Endothelial cell of umbilical vein (primary cell): ENCODE data around the gene RALGAPB. TPM values are rescaled to one million over a fixed set of nuclear protein-coding genes. Genes with fewer than 3 reads are reported as not detected.
A peak's percentile ranks its signal among the peaks of the same experiment; 100 is the strongest.

ENCODE experiments used
- BruUV-seq: library from RNA; stranded (reverse); fragments of 400-500 nt; replicated peaks from 2 replicates; lab custom pipeline; 2021; lab: Mats Ljungman, UMichigan
- CTCF ChIA-PET: fragments of 300-600, 350-600 bp; sonication (Branson Sonifier 250); formaldehyde crosslinking; loops from one replicate; lab custom pipeline; 2021; ENCODE audit warnings: antibody characterized with exemption, inconsistent platforms; lab: Charles Lee
- POLR2A ChIA-PET: fragments of 300-600, 350-600 bp; sonication (Branson Sonifier 250); formaldehyde crosslinking; loops from one replicate; lab custom pipeline; 2021; ENCODE audit warnings: antibody characterized with exemption, inconsistent platforms; lab: Charles Lee
- DNase-seq: peaks from one replicate; pipeline ENCODE4 v3.0.0-alpha.2; 2011; ENCODE audit warnings: low read depth, low spot score
- FAIRE-seq: peaks from 2 replicates; lab custom pipeline; 2011; peaks lifted over from hg19 to GRCh38; lab: Jason Lieb, UNC
- H2AFZ ChIP-seq: 2 replicates; pipeline ENCODE4 v1.6.0; 2012; ENCODE audit warnings: low read depth, low read length, control low read depth, inconsistent platforms
- H3K27ac ChIP-seq: 2 replicates; pipeline ENCODE4 v1.5.1; 2011; ENCODE audit warnings: low read depth, mild to moderate bottlenecking, control low read depth, low read length, moderate library complexity; ENCODE audit not compliant: insufficient read depth
- H3K27me3 ChIP-seq, 2 experiments: 2 replicates each; pipeline versions ENCODE4 v1.6.0 to v1.6.1; 2011; ENCODE audit warnings: low read length in 2 of 2, mixed read lengths in 1 of 2; ENCODE audit not compliant: control insufficient read depth in 2 of 2, insufficient read depth in 2 of 2
- H3K36me3 ChIP-seq, 2 experiments: 2 replicates in 1 of 2; 3 replicates in 1 of 2; pipeline ENCODE4 v1.5.1; 2011; ENCODE audit warnings: low read length in 2 of 2, mild to moderate bottlenecking in 1 of 2, moderate library complexity in 1 of 2; ENCODE audit not compliant: control insufficient read depth in 2 of 2, insufficient read depth in 2 of 2; ENCODE audit errors: extremely low read depth in 1 of 2
- H3K4me1 ChIP-seq: 3 replicates; pipeline ENCODE4 v1.5.1; 2011; ENCODE audit warnings: mild to moderate bottlenecking, low read length; ENCODE audit not compliant: control insufficient read depth, insufficient read depth; ENCODE audit errors: extremely low read depth
- H3K4me2 ChIP-seq: 2 replicates; pipeline ENCODE4 v1.6.1; 2011; ENCODE audit warnings: low read length, control low read depth, mixed read lengths; ENCODE audit not compliant: insufficient read depth
- H3K4me3 ChIP-seq, 3 experiments: fragments of 200-600 bp in 1 of 3; sonication (generic), shearing (Covaris generic) in 1 of 3; replicated peaks in 1 of 3; 2 replicates each; pipeline ENCODE4 v1.5.1; 2011 to 2016; ENCODE audit warnings: control low read depth in 3 of 3, low read length in 3 of 3, mild to moderate bottlenecking in 2 of 3, inconsistent platforms in 1 of 3, low read depth in 1 of 3, moderate library complexity in 1 of 3; ENCODE audit not compliant: insufficient read depth in 1 of 3
- H3K79me2 ChIP-seq: 2 replicates; pipeline ENCODE4 v1.6.0; 2012; ENCODE audit warnings: low read length, inconsistent platforms; ENCODE audit not compliant: control insufficient read depth, insufficient read depth
- H3K9ac ChIP-seq: replicated peaks from 2 replicates; pipeline ENCODE3; 2011; ENCODE audit warnings: low read length, control low read depth; ENCODE audit not compliant: insufficient read depth; ENCODE audit errors: extremely low read depth
- H3K9me1 ChIP-seq: replicated peaks from 3 replicates; pipeline ENCODE4 v1.6.0; 2011; ENCODE audit warnings: mild to moderate bottlenecking, low read length; ENCODE audit not compliant: control insufficient read depth, insufficient read depth; ENCODE audit errors: extremely low read depth
- H3K9me3 ChIP-seq: replicated peaks from 2 replicates; pipeline ENCODE4 v1.5.1; 2012; ENCODE audit warnings: low read length, inconsistent platforms; ENCODE audit not compliant: control insufficient read depth, insufficient read depth
- H4K20me1 ChIP-seq: replicated peaks from 2 replicates; pipeline ENCODE3; 2011; ENCODE audit warnings: mild to moderate bottlenecking, low read length; ENCODE audit not compliant: control insufficient read depth, insufficient read depth; ENCODE audit errors: extremely low read depth
- EZH2 ChIP-seq: IDR thresholded peaks from 2 replicates; pipeline ENCODE4 v1.6.1; 2012; ENCODE audit warnings: borderline replicate concordance, low read depth, mild to moderate bottlenecking, moderate library complexity, low read length, inconsistent platforms; ENCODE audit not compliant: severe bottlenecking
- FOS ChIP-seq: IDR thresholded peaks from 2 replicates; pipeline ENCODE4 v1.6.1; 2011; ENCODE audit warnings: mild to moderate bottlenecking, low read length, moderate library complexity, borderline replicate concordance; ENCODE audit not compliant: insufficient read depth
- GATA2 ChIP-seq: IDR thresholded peaks from 2 replicates; pipeline ENCODE4 v1.7.0; 2011; ENCODE audit warnings: low read depth, mild to moderate bottlenecking, moderate library complexity, mixed read lengths, low read length; ENCODE audit not compliant: insufficient read length, insufficient read depth
- JUN ChIP-seq: IDR thresholded peaks from 2 replicates; pipeline ENCODE4 v1.6.1; 2011; ENCODE audit warnings: borderline replicate concordance, low read depth; ENCODE audit not compliant: insufficient read length, insufficient read depth
- MAX ChIP-seq: IDR thresholded peaks from 2 replicates; pipeline ENCODE4 v1.6.1; 2011; ENCODE audit not compliant: insufficient read depth, insufficient read length
- MYC ChIP-seq: IDR thresholded peaks from one replicate; pipeline ENCODE4 v1.6.1; 2011; ENCODE audit warnings: mild to moderate bottlenecking, low read depth, low read length
- POLR2A ChIP-seq: IDR thresholded peaks from 2 replicates; pipeline ENCODE4 v1.6.1; 2012; ENCODE audit warnings: low read depth, mild to moderate bottlenecking, control low read depth, low read length
- POLR2AphosphoS5 ChIP-seq: IDR thresholded peaks from 2 replicates; pipeline ENCODE4 v1.6.1; 2012; ENCODE audit warnings: low read depth, mild to moderate bottlenecking, control low read depth, low read length, moderate library complexity; ENCODE audit not compliant: insufficient read depth
- dilution Hi-C: fragments of 300-500 bp; cut with MboI; formaldehyde crosslinking; loops from one replicate; pipeline ENCODE4 v1.15.0; 2019; ENCODE audit warnings: low sequenced_read_pairs; ENCODE audit not compliant: extremely low pct_ligation_motif_present
- intact Hi-C: fragments of 100-400 bp; cut with micrococcal nuclease; formaldehyde crosslinking; loops from one replicate; pipeline ENCODE4 v1.10.0; 2022
- polyA plus RNA-seq, 4 experiments: library from polyadenylated mRNA; depleted of rRNA in 3 of 4; stranded (reverse) in 3 of 4; unstranded in 1 of 4; fragments of >200 nt; gene quantifications; 2 replicates each; pipeline versions ENCODE4 v1.2.1 to v1.2.3, GENCODE V29; 2011 to 2012; ENCODE audit warnings: missing spikeins in 1 of 4
- total RNA-seq: library from RNA; stranded (reverse); gene quantifications from 2 replicates; pipeline ENCODE4 v1.2.3, GENCODE V29; 2021
- TF ChIP-seq, protein P1 (sequence below), 2 donors: IDR thresholded peaks; 1 replicate in 1 of 2; 2 replicates in 1 of 2; pipeline ENCODE4 v1.5.1; 2011; ENCODE audit warnings: low read length in 2 of 2, mild to moderate bottlenecking in 2 of 2, moderate library complexity in 2 of 2, control low read depth in 1 of 2, inconsistent platforms in 1 of 2, low read depth in 1 of 2; ENCODE audit not compliant: insufficient read depth in 1 of 2; ENCODE audit errors: extremely low read depth in 1 of 2

Gene RALGAPB
- total and polyA plus RNA-seq, 2 donors (not counting 3 experiments of a cell fraction or from before 2014, with no cell fraction given), result 12.8 to 38.7 TPM

GRCh38 chr20:38434770-38435554 lies 37.7 kb upstream of the RALGAPB start, which contains the start of gene SNHG17:
Gene SNHG17 (minus strand): TSS chr20:38435328.
- TF ChIP-seq JUN (no peak), POLR2A (peak; percentile 96), MAX (peak; percentile 81), MYC (peak; percentile 96), POLR2AphosphoS5 (peak; percentile 98), GATA2 (no peak), FOS (no peak), EZH2 (no peak)
- TF ChIP-seq, protein P1, sequence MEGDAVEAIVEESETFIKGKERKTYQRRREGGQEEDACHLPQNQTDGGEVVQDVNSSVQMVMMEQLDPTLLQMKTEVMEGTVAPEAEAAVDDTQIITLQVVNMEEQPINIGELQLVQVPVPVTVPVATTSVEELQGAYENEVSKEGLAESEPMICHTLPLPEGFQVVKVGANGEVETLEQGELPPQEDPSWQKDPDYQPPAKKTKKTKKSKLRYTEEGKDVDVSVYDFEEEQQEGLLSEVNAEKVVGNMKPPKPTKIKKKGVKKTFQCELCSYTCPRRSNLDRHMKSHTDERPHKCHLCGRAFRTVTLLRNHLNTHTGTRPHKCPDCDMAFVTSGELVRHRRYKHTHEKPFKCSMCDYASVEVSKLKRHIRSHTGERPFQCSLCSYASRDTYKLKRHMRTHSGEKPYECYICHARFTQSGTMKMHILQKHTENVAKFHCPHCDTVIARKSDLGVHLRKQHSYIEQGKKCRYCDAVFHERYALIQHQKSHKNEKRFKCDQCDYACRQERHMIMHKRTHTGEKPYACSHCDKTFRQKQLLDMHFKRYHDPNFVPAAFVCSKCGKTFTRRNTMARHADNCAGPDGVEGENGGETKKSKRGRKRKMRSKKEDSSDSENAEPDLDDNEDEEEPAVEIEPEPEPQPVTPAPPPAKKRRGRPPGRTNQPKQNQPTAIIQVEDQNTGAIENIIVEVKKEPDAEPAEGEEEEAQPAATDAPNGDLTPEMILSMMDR (IDR thresholded peaks at IDR 0.05; ENCODE audit: extremely low read depth in 1 of 2, insufficient read depth in 1 of 2, low read depth in 1 of 2, low read length in 2 of 2), result peak; percentile 100
- Histone ChIP-seq H3K4me2 (peak within 1 kb of the TSS; percentile 94), H3K9ac (peak within 1 kb of the TSS; percentile 81), H2AFZ (peak within 1 kb of the TSS; percentile 2), H3K4me1 (peaks cover 18% of the 10 kb centered on the region), H3K4me3 (peak within 1 kb of the TSS; percentile 70 to 84 (median 77)), H4K20me1 (no peaks in the 10 kb centered on the region), H3K36me3 (peaks cover 10 to 23% of the 10 kb centered on the region in 2 experiments), H3K79me2 (peaks cover 47% of the 10 kb centered on the region), H3K9me3 (no peaks in the 10 kb centered on the region), H3K27me3 (peaks cover 0 to 2% of the 10 kb centered on the region in 2 experiments), H3K27ac (peak within 1 kb of the TSS; percentile 14), H3K9me1 (no peaks in the 10 kb centered on the region)
- POLR2A ChIA-PET, result interaction anchor here (1.0 to 2.1 kb wide), 5 partner anchors 9 to 50 kb away, joined by 3 to 40 read pairs (median 6); partner anchors contain the start of gene RALGAPB
- peak; percentile 94 for FAIRE-seq
- CTCF ChIA-PET, result interaction anchor here (0.7 to 5.8 kb wide), 16 partner anchors 8 to 62 kb away, joined by 3 to 106 read pairs (median 4); partner anchors contain the start of gene RALGAPB
- BruUV-seq, result TSS peak; percentile 68
- dilution Hi-C loops (no loop called here), intact Hi-C loops (loop anchor here (1.0 kb wide), 2 partner anchors 11 to 37 kb away; partner anchors contain the start of gene RALGAPB)
- DNase-seq, result peak; percentile 89
